HepG2 (cell line): ENCODE data around the gene C6orf62. TPM values are rescaled to one million over a fixed set of nuclear protein-coding genes. Genes with fewer than 3 reads are reported as not detected.
A peak's percentile ranks its signal among the peaks of the same experiment; 100 is the strongest.

Experiments used
- ATF7 ChIP-seq, 2 experiments: fragments of 450-650 bp in 1 of 2; sonication (generic) in 1 of 2; formaldehyde crosslinking in 1 of 2; IDR thresholded peaks; 2 replicates each; pipeline versions ENCODE4 v1.4.0 to v1.6.1; 2016 to 2020; ENCODE audit warnings: antibody characterized with exemption in 1 of 2, mild to moderate bottlenecking in 1 of 2, missing genetic modification reagents in 1 of 2
- DMAP1 ChIP-seq: IDR thresholded peaks from 2 replicates; pipeline ENCODE4 v1.6.1; 2016
- EEA1 ChIP-seq: sonication (generic); formaldehyde crosslinking; IDR thresholded peaks from 2 replicates; pipeline ENCODE4 v1.5.1; 2020; ENCODE audit warnings: mild to moderate bottlenecking, missing genetic modification reagents, borderline replicate concordance
- FIP1L1 ChIP-seq: fragments of 200-400 bp; formaldehyde crosslinking; IDR thresholded peaks from 2 replicates; pipeline ENCODE4 v1.6.1; 2018; ENCODE audit warnings: low read depth, mild to moderate bottlenecking, low read length, moderate library complexity, borderline replicate concordance; ENCODE audit not compliant: insufficient read depth
- GZF1 ChIP-seq: sonication (generic); formaldehyde crosslinking; IDR thresholded peaks from 2 replicates; pipeline ENCODE4 v1.5.1; 2020; ENCODE audit warnings: mild to moderate bottlenecking, missing genetic modification reagents
- HNF4A ChIP-seq: sonication (generic); formaldehyde crosslinking; IDR thresholded peaks from 2 replicates; pipeline ENCODE4 v1.4.0; 2020; ENCODE audit warnings: missing genetic modification reagents
- HNRNPUL1 ChIP-seq: fragments of 200-400 bp; formaldehyde crosslinking; IDR thresholded peaks from 2 replicates; pipeline ENCODE4 v1.6.1; 2017; ENCODE audit warnings: low read depth, mild to moderate bottlenecking, low read length, moderate library complexity
- HOXA9 ChIP-seq: sonication (generic); formaldehyde crosslinking; IDR thresholded peaks from 2 replicates; pipeline ENCODE4 v1.8.1; 2022; ENCODE audit warnings: missing genetic modification reagents, mild to moderate bottlenecking, moderate library complexity, borderline replicate concordance
- IRX3 ChIP-seq: sonication (generic); formaldehyde crosslinking; IDR thresholded peaks from 2 replicates; pipeline ENCODE4 v1.8.1; 2023; ENCODE audit warnings: mild to moderate bottlenecking, low read depth, missing genetic modification reagents, borderline replicate concordance
- MEF2D ChIP-seq: sonication (generic); formaldehyde crosslinking; IDR thresholded peaks from 2 replicates; pipeline ENCODE4 v1.5.1; 2020; ENCODE audit warnings: mild to moderate bottlenecking, missing genetic modification reagents
- MTF2 ChIP-seq: sonication (generic); formaldehyde crosslinking; IDR thresholded peaks from 2 replicates; pipeline ENCODE4 v1.5.0; 2020; ENCODE audit warnings: missing genetic modification reagents, borderline replicate concordance
- RFXAP ChIP-seq: sonication (generic); formaldehyde crosslinking; IDR thresholded peaks from 2 replicates; pipeline ENCODE4 v1.4.0; 2020; ENCODE audit warnings: missing genetic modification reagents, borderline replicate concordance
- SCMH1 ChIP-seq: sonication (generic); formaldehyde crosslinking; IDR thresholded peaks from 2 replicates; pipeline ENCODE4 v1.9.0; 2021; ENCODE audit warnings: missing genetic modification reagents, mild to moderate bottlenecking, borderline replicate concordance
- U2AF1 ChIP-seq: fragments of 200-400 bp; formaldehyde crosslinking; optimal IDR thresholded peaks from 2 replicates; pipeline ENCODE3; 2017; ENCODE audit warnings: mild to moderate bottlenecking, low read depth, low read length
- ZFY ChIP-seq: sonication (generic); formaldehyde crosslinking; IDR thresholded peaks from 2 replicates; pipeline ENCODE4 v1.4.0; 2020; ENCODE audit warnings: missing genetic modification reagents
- ZMYM4 ChIP-seq: sonication (generic); formaldehyde crosslinking; IDR thresholded peaks from 2 replicates; pipeline ENCODE4 v1.8.1; 2023; ENCODE audit warnings: mild to moderate bottlenecking, missing genetic modification reagents
- ZNF644 ChIP-seq: IDR thresholded peaks from 2 replicates; pipeline ENCODE4 v1.6.1; 2016; ENCODE audit warnings: low read depth
- ZNF737 ChIP-seq: sonication (generic); formaldehyde crosslinking; IDR thresholded peaks from 2 replicates; pipeline ENCODE4 v1.5.0; 2020; ENCODE audit warnings: missing genetic modification reagents, mild to moderate bottlenecking, borderline replicate concordance
- polyA plus RNA-seq, 8 experiments: library from polyadenylated mRNA; depleted of rRNA in 3 of 8; stranded (reverse) in 7 of 8; unstranded in 1 of 8; fragments of >200 nt; fragmentation: Illumina TruSeq in 4 of 8; extraction: Trizol in 4 of 8; gene quantifications; 2 replicates each; pipeline versions ENCODE4 v1.2.1 to v1.2.3, GENCODE V29; 2011 to 2016; ENCODE audit warnings: low read depth in 4 of 8, missing spikeins in 1 of 8, mixed read lengths in 1 of 8; ENCODE audit not compliant: insufficient read depth in 1 of 8
- total RNA-seq, 5 experiments: library from RNA; depleted of rRNA; stranded (reverse); fragments of >200 nt; fragmentation: Illumina TruSeq; extraction: Trizol; gene quantifications; 2 replicates each; pipeline ENCODE4 v1.2.3, GENCODE V29; 2016; ENCODE audit warnings: low read depth in 1 of 5
- TF ChIP-seq, protein P1 (sequence below): sonication (generic); formaldehyde crosslinking; conservative IDR thresholded peaks from 2 replicates; pipeline ENCODE4 v1.4.0; 2020; ENCODE audit warnings: missing genetic modification reagents
- TF ChIP-seq, protein P2 (sequence below): sonication (generic); formaldehyde crosslinking; IDR thresholded peaks from 2 replicates; pipeline ENCODE4 v1.9.0; 2021; ENCODE audit warnings: missing genetic modification reagents, borderline replicate concordance
- TF ChIP-seq, protein P3 (sequence below): IDR thresholded peaks from 2 replicates; pipeline ENCODE4 v1.6.1; 2016; ENCODE audit warnings: missing compliant biosample characterization, missing genetic modification reagents, borderline replicate concordance
- TF ChIP-seq, protein P4 (sequence below): sonication (generic); formaldehyde crosslinking; IDR thresholded peaks from 2 replicates; pipeline ENCODE4 v1.5.0; 2020; ENCODE audit warnings: mild to moderate bottlenecking, missing genetic modification reagents, moderate library complexity

The C6orf62 gene
- total and polyA plus RNA-seq, 2 of the 13 experiments (the other 11 are each of a cell fraction or from before 2014, with no cell fraction given), result 54.8 to 90.4 TPM

DNA sequence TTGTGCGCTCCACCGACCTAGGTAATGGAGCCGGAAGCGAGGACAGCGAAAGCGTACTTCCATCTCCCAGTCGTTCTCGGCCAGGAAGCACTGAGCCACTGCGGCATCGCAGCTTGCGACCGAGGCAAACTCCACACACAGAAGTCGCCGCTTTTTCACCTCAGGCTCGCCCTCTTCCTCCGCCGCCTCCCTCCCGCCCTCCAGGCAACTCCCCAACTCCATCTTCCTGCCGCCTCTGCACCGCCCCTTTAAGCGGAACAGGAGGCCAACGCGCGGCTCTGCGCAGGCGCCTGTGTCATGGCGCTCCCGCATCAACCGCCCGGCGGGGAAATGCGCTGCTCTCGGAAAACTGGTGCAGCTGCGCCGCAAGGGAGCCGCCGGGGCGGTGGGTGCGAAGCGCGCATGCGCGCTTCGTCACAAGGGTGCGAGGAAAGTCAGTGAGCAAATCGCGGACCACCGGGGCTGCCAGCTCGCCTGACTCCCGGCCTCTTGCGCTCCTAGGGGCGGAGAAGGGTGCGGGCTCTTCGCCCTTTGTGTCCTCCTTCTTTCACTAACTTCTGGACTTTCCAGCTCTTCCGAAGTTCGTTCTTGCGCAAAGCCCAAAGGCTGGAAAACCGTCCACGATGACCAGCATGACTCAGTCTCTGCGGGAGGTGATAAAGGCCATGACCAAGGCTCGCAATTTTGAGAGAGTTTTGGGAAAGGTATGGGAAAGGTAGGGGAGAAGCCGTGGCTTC is 52.1 kb downstream of the C6orf62 start, which contains the start of the genes ACOT13 and TDP2 (continued):
- peak; percentile 89 for TF ChIP-seq MEF2D (CRISPR knock-in tag)
- TF ChIP-seq HNRNPUL1, result peak; percentile 94
- TF ChIP-seq DMAP1 (CRISPR knock-in tag), result peak; percentile 83
- TF ChIP-seq, protein P1, sequence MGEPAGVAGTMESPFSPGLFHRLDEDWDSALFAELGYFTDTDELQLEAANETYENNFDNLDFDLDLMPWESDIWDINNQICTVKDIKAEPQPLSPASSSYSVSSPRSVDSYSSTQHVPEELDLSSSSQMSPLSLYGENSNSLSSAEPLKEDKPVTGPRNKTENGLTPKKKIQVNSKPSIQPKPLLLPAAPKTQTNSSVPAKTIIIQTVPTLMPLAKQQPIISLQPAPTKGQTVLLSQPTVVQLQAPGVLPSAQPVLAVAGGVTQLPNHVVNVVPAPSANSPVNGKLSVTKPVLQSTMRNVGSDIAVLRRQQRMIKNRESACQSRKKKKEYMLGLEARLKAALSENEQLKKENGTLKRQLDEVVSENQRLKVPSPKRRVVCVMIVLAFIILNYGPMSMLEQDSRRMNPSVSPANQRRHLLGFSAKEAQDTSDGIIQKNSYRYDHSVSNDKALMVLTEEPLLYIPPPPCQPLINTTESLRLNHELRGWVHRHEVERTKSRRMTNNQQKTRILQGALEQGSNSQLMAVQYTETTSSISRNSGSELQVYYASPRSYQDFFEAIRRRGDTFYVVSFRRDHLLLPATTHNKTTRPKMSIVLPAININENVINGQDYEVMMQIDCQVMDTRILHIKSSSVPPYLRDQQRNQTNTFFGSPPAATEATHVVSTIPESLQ, result peak; percentile 69
- no peak for TF ChIP-seq ATF7 (IDR thresholded peaks at IDR 0.05)
- no peak; the same call in 1 of the 2 replicates for TF ChIP-seq ATF7 (CRISPR knock-in tag; IDR thresholded peaks at IDR 0.05)
- peak; percentile 99 for TF ChIP-seq ZMYM4
- TF ChIP-seq ZNF737 (CRISPR knock-in tag), result no peak
- peak; percentile 96; the same call in 1 of the 2 replicates for TF ChIP-seq FIP1L1
- TF ChIP-seq, protein P2, sequence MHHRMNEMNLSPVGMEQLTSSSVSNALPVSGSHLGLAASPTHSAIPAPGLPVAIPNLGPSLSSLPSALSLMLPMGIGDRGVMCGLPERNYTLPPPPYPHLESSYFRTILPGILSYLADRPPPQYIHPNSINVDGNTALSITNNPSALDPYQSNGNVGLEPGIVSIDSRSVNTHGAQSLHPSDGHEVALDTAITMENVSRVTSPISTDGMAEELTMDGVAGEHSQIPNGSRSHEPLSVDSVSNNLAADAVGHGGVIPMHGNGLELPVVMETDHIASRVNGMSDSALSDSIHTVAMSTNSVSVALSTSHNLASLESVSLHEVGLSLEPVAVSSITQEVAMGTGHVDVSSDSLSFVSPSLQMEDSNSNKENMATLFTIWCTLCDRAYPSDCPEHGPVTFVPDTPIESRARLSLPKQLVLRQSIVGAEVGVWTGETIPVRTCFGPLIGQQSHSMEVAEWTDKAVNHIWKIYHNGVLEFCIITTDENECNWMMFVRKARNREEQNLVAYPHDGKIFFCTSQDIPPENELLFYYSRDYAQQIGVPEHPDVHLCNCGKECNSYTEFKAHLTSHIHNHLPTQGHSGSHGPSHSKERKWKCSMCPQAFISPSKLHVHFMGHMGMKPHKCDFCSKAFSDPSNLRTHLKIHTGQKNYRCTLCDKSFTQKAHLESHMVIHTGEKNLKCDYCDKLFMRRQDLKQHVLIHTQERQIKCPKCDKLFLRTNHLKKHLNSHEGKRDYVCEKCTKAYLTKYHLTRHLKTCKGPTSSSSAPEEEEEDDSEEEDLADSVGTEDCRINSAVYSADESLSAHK, result no peak; the same call in 1 of the 2 replicates
- peak; percentile 17; the same call in 1 of the 2 replicates for TF ChIP-seq HOXA9 (CRISPR knock-in tag)
- TF ChIP-seq EEA1, result peak; percentile 95; the same call in 1 of the 2 replicates
- TF ChIP-seq IRX3 (CRISPR knock-in tag), result peak; percentile 30; the same call in 1 of the 2 replicates
- TF ChIP-seq U2AF1, result peak; percentile 53
- no peak for TF ChIP-seq SCMH1 (CRISPR knock-in tag)
- TF ChIP-seq MTF2, result 0 out of 2 replicates have a peak, but pooled peaks have one; percentile 59
- TF ChIP-seq, protein P3, sequence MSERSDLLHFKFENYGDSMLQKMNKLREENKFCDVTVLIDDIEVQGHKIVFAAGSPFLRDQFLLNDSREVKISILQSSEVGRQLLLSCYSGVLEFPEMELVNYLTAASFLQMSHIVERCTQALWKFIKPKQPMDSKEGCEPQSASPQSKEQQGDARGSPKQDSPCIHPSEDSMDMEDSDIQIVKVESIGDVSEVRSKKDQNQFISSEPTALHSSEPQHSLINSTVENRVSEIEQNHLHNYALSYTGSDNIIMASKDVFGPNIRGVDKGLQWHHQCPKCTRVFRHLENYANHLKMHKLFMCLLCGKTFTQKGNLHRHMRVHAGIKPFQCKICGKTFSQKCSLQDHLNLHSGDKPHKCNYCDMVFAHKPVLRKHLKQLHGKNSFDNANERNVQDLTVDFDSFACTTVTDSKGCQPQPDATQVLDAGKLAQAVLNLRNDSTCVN (CRISPR knock-in tag), result peak; percentile 76; the same call in 1 of the 2 replicates
- TF ChIP-seq ZNF644 (CRISPR knock-in tag), result peak; percentile 83
- TF ChIP-seq, protein P4, sequence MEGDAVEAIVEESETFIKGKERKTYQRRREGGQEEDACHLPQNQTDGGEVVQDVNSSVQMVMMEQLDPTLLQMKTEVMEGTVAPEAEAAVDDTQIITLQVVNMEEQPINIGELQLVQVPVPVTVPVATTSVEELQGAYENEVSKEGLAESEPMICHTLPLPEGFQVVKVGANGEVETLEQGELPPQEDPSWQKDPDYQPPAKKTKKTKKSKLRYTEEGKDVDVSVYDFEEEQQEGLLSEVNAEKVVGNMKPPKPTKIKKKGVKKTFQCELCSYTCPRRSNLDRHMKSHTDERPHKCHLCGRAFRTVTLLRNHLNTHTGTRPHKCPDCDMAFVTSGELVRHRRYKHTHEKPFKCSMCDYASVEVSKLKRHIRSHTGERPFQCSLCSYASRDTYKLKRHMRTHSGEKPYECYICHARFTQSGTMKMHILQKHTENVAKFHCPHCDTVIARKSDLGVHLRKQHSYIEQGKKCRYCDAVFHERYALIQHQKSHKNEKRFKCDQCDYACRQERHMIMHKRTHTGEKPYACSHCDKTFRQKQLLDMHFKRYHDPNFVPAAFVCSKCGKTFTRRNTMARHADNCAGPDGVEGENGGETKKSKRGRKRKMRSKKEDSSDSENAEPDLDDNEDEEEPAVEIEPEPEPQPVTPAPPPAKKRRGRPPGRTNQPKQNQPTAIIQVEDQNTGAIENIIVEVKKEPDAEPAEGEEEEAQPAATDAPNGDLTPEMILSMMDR, result peak; percentile 76
- no peak for TF ChIP-seq GZF1 (CRISPR knock-in tag)
- peak; percentile 40; the same call in 1 of the 2 replicates for TF ChIP-seq RFXAP (CRISPR knock-in tag)
- peak; percentile 95 for TF ChIP-seq HNF4A (CRISPR knock-in tag)
- peak; percentile 82 for TF ChIP-seq ZFY (CRISPR knock-in tag)
